HS-27A (cell line): ENCODE data around the gene SHF.

Experiments
- DNase-seq: peaks from one replicate; pipeline ENCODE4 v3.0.0-alpha.2; 2012; ENCODE audit warnings: low read depth, missing footprints

Gene SHF

DNA sequence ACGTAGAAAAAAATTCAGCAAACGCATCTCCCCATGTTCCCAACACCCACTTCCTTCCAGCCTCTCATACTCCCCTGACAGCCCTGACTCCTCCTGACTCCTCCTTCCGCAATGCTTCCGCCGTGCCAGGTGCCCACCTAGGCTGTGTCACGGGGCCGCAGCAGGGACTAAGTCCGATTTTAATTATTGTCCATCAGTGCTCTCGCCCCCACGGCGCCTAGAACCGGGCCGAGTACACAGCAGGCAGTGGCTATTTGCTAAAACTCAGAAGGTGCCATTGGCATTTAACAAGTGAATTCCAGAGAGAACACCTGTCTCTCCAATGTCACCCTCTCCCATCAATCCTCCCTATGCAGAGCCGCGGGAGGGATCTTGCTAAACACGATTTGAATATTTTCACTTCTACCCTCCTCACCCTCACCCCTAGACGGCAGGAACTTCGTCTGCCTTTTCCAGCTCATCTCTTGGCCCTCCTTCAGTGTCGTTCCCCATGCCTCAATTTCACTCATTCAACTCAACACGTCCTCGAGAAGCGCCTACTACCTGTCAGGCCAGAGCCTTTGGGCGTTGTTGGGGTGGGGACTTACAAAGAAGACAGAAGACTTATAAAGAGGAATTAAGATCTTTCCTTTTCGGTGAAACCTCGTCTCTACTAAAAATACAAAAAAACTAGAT, 11.5 kb upstream of the SHF start:
- DNase-seq: no peak

DNA sequence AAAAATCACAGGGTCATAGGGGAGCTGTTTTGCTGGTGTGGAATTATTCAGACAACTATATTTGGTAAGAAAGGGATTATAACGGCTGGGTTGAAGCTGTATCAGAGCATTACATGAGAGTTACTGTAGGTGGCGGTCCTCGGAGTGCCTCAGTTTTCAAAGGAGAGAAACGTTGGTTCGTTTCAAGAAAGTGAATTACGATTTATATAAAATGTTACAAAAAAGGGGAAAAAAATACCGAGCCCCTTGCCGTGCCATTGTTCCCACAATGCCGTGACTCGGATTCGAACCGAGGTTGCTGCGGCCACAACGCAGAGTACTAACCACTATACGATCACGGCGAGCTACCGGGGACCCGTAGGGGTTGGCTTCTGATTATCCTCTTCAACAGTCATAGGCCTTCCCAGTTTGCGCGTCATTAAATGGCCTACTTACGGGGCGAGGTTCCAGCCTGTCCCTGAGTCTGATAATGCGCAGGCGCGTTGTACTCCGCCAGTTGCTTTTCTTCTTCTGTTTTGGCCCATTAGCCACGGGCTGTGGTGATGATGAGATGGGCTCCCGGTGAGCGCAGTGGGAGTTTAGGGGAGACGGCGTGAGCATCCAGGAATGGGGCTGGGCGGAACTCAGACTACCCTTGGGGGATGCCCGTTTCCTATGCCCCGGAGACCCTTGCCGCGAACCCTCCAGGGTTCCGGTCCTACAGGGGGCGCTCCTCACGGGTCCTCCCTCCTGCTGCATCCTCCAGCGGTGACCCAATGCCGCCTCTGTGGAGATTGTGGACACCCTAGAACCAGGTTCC, 10.8 kb upstream of the SHF start:
- peak; percentile 94 for DNase-seq

DNA sequence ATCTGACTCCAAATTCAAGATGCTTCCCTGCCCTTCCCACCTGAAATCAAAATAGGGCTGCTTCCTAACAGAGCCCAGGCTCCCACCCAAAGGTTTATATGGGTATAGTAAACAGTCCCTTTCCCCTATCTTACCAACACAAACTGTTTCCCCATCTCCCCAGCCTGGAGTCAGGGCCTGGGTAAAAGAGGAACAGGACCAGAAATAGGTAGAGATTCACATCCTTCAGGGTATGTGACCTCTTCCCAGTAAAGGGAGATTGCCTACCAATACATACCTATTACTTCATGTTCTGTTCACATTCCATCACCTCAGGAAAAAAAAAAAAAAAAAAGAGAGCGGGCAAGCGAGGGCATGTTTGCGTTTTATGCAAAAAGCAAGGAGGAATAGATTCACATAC, 9.7 kb upstream of the SHF start:
- no peak for DNase-seq

DNA sequence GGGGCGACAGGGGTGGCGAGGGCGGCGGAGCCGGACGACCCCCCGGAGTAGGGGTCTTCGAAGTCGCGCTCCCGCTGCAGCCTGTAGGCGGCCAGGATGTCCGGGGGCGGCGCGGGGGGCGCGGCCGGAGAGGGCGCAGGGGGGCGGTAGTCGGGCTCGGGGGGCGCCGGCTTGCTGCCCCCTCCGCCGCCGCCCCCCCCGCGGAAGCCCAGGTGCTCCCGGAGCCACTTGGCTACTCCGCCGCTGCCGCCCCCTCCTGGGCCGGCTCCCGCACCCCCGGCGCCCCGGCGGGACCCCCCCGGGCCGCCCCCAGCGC, 230 bp downstream of the SHF start:
- no peak for DNase-seq

DNA sequence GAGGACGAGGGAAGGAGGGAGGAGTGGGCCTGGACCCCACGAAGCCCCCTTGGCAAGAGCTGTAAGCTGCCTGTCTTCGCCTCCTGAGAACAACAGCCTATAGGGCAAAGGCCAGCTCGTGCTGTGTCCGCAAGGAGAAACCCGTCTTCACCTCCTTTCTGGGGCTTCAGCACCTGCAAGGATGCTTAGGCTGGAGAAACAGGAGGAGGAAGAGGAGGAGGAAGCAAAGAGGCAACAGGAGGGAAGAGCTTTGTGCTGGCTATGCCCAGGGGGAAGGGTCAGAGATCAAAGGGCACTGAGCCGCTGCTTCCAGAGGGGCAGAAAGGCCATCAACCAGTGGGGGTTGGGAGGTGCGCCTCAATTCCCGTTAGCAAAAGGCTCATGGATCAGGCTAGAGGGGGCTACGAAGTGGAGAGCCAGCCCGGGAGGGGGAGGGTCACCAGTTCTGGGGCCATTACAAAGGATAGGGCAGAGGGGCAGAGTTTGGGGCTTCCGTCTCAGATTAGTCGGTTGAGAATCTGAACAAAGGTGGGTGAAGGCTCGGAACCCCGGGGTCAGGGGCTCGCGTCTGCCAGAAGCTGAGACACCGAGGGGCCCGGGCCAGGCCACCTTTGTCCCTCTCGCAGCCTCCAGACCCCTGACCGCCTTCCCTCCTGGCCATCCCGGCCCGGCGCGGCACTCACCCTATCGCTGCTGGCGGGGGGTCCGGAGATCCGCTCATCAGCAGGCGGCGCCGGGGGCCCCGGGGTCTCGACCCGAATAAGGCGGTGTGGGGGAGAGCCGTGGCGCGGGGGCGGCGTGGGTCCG, 792 bp downstream of the SHF start:
- no peak for DNase-seq

GRCh38 chr15:45185903-45186770, 1.6 kb downstream of the SHF start:
- no peak for DNase-seq

DNA sequence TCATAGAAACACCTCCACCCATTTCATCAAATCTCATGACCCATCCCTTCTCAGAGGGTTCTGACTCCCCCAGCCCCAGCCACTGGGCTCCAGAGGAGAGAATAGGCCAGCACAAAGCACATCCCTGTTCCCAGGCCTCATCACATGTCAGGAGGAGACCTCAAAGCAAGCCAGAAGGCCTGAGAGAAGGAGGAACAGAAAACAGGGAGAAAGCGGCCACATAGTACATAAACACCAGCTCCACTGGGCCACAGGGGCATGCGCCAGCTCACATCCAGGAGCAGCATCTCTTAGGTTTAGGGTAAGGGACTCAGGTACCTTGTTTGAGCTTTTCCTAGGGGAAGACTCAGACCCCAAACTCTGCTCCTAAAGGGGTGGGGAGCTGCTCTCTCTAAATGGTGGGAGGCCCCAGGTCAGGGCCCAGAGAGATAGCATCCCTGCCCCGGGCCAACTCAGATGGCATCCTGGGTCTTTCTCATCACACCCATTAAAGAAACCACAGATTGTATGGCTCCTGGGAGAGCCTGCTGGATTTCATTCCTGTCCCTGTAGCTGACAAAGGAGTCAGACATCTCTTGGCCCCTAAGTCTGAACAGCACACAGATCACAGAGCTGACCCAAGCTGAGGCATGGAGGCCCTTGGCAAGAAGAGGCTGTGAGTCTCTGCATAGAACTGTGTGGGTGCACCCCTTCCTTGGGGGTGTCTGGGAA, 2.5 kb downstream of the SHF start:
- no peak for DNase-seq

DNA sequence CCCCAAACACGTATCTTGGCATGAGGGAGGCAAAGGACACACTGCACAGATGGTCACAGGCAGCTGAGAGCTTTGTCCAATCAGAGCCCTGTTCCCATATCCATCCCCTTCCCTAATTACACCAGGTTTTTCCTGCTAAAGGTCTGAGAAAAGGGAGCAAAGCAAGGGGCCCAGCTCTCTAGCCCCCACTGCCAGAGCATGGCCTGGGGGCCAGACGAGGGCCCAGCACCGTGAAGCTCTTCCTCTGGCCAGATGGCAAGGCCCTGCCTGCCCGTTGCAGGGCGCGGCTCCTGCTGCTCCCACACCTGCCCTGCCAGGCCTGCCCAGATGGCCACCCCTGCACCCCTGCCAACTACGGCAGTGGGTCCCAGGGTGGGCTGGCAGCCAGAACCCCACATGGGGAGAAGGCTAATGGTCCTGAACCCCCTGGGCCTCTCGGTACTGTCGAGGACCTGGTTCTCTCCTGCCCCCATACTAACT, 3.2 kb downstream of the SHF start:
- DNase-seq: no peak

- no peak for DNase-seq
Measured at GRCh38 chr15:45183511-45183910, 4.3 kb downstream of the SHF start.

DNA sequence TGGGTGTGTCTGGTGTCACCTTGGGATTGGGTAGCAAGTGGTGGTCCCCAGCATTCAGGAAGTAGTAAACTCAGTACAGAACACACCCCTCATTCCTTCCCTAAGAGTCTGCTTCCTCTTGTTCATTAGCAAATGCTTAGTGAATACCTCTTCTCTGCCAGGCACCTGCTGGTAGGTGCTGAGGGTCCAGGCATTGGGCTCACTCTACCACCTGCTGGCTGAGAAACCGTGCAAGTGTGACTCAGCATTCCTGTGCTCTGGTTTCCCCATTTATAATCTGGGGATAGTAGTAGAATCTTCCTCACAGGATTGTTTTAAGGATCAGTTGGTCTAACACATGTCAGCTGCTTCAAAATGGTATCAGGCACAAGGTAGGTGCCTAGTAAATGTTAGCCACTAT, 4.8 kb downstream of the SHF start:
- DNase-seq: no peak

DNA sequence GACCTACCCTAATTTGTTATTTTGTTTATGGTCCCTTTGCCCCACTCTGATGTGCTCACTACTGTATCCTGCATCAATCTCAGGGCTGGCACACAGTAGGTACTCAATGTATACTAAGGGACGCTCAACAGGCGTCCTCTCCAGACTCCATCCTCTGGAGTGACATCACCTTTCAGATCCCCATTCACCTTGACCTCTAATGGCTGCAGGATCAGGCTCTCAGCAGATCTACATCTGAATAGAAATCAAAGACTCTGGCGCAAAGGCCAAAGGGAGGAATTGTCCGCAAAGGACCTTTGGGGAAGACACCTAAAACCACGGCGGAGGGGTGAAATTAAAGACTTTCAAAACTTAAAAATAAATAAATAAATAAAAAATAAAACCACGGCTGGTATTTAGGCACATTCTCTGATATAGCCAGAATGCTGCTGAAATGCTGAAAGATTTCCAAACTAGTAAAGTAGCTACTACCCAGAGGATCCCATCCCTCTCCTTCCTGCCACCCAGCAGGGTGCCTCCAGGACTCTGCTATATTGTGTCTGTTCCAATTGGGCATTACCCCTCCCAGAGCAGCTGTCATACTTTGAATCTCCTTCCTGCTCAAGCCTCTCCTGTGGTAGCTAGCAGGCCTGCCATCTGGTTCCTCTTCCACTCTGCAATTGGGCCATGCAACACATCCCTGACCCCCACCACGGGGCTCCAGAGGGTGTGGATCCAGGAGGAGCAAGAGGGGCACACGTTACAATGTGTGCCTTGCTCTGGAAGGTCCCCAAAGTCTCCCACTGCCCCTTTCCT, 6.1 kb downstream of the SHF start:
- no peak for DNase-seq

GRCh38 chr15:45180648-45181436, 6.9 kb downstream of the SHF start:
- DNase-seq: no peak

DNA sequence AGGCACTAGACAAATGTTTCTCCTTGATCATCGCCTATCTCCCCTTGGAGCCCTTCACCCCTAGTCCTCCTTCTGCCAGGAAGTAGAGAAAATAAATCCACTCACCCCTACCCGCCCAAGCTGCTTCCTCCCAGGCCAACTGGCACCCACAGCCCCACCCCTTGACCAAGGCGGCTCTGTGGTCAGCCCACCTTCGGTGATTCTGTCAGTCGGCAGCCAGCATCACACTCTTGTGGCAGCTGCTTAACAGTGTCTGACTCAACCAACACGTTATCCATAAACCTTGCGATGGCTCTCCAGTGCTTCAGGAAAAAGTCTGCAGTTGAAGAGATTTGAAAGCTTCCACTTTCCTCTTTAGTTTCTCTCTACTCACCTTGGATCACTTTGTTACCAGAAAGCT, 7.6 kb downstream of the SHF start:
- no peak for DNase-seq

DNA sequence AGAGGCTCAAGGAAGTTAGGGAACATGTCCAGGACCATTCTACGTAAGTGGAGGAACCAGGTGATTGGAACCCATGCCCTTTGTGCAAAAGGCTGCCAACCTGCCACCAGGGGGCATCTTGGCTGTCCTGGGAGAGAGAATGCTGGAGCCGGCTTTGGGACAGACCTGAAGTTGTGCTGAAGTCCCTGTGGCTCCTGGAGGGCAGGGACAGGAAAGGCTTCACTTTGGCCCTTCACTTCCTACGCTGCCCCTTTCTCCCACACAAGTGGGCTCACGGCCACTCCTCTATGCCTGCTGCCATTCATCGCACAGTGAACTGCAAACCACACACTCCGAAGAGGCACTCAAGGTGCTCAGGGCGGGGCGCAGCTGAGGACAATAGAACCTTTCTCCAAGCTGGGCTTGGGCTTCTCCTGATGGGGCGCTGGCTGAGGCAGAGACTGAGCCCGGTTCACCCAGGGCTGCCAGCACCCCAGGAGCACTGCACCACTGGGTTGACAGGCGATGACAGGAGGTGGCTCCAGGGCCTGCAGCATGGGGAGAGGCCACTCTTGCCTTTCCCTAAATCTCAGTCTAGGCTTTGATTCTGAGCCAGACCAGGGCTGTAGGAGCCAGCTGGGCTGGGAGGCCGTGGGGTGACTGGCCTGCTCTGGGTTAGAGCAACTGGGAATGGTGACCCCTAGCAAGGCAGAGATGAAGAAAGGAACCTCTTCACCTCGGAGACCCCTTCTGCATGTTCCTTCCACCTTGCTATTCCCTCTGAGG, 8.4 kb downstream of the SHF start:
- no peak for DNase-seq

- DNase-seq: no peak
Measured at GRCh38 chr15:45177285-45177684, 10.5 kb downstream of the SHF start.

- DNase-seq: no peak
Measured at GRCh38 chr15:45174577-45174976, 13.2 kb downstream of the SHF start.

GRCh38 chr15:45174069-45174468, 13.7 kb downstream of the SHF start:
- DNase-seq: no peak

DNA sequence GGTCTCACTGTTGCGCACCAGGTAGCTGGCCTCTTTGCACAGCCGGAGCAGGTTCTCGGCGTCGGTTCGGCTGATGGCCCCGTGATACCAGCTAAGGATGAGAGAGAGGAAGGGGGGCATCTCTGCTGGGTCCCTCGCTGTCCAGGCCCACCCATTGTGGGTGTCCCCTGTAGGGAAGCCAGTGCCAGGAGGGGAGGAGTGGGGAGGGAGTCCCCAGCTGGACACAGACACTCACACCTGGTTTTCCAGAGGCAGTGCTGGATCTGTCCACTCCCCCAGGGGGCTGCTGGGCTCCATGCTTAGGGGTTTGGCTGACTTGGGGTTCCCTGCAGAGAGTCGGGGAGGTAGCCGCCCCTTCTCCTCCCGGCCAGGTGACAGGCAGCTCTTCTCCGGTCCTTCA, 15.9 kb downstream of the SHF start:
- no peak for DNase-seq
